GM18511 (cell line): ENCODE data around the gene TINAG.
"Not testable (repeated sequence)": the region's sequence is repeated elsewhere in the genome, so short reads cannot be mapped to it uniquely, and the experiment has no call there.

ENCODE experiments used
- ATAC-seq: cut with Tn5 transposase; IDR thresholded peaks from one replicate; pipeline ENCODE4 v1.9.1; 2021; ENCODE audit warnings: mild to moderate bottlenecking, moderate library complexity; ENCODE audit not compliant: unreplicated experiment

The TINAG gene

DNA sequence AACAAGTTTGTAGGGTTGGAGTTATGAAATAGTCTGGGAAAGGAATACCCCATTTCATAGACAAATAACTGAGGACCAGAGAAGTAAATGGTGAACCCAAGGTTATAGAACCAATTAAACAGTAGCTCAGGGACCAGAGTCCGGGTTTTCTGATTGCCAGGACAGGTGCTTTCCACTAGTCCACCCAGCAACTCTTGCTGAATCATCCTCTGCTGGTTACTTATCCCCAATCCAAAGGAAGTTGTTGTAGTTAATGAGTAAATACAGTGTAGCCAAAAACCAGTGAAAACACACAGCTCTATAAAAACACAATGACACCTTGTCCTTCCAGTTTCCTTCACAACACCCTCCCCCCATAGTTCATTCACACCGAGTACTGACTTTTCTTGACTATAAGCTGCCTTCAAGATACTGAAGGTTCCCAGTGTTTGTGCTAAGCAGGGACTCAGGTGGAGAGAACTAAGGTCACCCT, 766 bp upstream of the TINAG start:
- peak; percentile 71 for ATAC-seq

DNA sequence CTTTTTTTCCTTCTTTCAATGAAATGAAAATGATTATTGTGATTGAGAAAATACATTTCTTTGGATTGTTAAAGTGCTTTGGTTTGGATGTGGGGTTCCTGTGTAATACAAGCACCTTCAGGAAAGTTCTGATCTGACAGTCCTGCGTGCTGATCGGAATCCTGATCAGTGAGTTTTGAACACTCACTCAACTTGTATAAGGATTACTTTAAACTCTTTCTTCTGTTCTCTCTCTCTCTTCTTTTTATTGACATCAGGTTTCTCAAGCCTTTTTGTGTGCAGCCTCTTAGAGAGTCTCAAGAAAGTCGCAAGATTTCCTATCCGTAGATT, 710 bp downstream of the TINAG start:
- ATAC-seq = no peak

DNA sequence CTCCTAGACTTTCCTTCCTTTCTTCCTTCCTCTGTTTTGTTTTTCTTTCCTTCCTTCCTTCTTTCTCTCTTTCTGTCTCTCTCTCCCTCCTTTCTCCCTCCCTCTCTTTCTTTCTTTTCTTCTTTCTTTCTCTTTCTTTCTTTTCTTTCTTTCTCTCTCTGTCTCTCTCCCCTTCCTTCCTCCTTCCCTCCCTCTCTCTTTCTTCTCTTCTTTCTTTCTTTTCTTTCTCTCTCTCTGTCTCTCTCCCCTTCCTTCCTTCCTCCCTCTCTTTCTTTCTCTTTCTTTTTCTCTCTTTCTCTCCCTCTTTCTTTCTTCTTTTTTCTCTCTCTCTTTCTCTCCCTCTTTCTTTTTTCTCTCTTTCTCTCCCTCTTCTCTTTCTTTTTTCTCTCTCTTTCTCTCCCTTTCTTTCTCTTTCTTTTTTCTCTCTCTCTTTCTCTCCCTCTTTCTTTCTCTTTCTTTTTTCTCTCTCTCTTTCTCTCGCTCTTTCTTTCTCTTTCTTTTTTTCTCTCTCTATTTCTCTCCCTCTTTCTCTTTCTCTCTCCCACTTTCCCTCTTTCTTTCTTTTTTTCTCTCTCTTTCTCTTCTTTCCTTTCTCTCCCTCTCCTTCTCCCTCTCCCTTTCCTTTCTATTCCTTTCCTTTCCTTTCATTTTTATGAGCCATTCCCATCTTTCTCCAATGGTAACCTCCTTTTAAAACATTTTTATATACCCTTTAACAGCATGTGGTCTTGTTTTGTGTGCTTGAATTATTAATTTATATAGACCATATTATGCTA, 2.3 kb downstream of the TINAG start:
- no peak for ATAC-seq

DNA sequence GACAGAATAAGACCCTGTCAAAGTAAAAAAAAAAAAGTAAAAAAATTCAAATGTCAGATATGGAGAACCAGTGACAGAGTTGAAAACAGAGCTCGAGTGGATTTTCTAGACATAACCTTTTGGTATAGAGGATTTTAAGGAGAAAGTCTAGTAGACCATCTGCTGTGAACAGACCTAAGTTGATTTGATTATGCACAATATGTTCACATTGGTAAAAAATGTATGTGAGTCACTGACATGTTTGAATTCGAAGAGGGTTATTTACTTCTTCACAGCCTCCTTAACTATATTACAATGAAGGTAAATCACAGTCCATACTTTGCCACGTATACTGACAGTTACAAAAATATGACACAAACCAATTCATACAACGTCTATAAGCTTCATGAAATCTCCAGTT, 7.4 kb downstream of the TINAG start:
- ATAC-seq = no peak

DNA sequence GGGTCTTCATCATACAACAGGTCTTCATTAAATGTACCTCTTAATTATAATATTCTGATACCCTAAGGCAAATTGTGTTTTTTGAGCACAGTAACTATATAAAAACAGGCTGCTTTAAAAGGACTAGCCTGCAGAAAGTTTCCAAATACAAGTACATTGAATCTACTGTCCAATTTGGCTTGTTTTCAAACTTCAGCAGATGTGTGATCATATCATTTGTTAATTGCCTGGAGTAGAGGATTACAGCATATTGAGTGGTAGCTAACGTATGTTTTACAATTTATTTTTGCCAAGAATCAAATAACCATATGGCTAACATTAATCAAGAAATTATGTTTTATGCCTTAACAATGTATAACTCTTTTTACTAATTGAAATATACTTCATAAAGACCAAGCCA, 12.6 kb downstream of the TINAG start:
- ATAC-seq = no peak

DNA sequence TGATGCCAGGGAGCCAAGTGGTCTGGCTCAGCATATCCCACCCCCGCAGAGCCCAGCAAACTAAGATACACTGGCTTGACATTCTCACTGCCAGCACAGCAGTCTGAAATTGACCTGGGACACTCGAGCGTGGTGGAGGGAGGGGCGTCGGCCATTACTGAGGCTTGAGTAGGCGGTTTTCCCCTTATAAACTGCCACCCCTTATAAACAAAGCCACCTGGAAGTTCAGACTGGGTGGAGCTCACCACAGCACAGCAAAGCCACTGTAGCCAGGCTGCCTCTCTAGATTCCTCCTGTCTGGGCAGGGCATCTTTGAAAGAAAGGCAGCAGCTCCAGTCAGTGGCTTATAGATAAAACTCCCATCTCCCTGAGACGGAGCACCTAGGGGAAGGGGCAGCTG, 19.4 kb downstream of the TINAG start:
- ATAC-seq = no peak

DNA sequence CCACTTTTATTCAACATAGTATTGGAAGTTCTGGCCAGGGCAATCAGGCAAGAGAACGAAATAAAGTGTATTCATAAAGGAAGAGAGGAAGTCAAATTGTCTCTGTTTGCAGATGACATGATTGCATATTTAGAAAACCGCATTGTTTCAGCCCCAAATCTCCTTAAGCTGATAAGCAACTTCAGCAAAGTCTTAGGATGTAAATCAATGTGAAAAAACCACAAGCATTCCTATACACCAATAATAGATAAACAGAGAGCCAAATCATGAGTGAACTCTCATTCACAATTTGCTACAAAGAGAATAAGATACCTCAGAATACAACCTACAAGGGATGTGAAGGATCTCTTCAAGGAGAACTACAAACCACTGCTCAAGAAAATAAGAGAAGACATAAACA, 23.3 kb downstream of the TINAG start:
- ATAC-seq = not testable (repeated sequence)

DNA sequence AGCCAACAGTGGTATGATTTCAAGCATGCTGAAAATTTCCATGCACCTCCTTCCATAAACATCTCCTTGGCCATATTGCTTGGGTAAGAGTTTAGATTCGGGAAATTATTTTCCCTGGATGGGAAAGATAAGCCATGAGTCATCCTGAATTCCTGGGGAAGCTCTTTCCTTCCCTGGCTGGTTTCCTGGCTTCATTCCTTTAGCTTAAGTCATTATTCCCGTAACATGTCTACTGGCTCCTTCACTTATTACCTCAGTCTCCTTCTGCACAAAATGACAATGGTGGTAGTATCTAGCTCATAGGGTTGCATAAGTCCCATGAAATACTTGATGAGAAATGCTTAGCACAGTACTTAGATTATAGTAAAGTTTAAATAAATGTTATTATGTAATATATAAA, 27.6 kb downstream of the TINAG start:
- no peak for ATAC-seq

DNA sequence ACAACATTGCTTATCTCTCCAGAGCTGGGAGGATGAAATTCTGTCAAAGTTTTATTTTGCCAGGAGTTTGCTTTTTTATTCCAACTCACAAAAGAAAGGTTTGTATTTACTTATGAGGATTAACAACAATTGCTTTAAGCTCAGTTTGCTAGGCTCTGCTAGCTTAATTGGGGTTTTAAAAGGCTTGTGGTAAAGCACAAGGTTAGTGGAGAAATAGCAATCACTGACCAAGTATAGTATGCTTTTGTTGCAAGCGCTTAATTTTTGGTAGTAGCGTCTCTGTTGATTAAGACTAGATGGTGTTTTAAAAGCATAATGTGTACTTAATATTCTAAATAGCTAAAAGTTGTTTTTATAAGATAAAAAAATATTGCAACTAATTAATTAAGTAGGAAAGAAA, 45.7 kb downstream of the TINAG start:
- no peak for ATAC-seq

DNA sequence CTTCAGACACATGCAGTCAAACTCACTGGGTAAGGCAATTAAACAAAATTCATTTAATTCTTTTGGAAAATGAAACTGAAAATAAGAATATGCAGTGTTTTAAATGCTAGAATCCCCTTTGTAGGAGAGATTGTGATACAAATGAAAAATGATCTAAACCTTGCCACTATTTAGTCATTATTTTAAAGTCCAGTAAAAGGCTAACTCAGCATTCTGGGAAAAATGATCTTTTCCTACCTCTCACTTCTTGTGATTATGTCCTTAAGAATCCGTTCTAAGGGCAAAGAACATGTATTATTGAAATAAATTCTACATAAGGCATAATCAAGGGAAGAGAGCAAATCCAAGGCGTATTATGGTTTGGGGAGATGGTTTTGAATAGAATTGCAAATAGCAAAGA, 46.4 kb downstream of the TINAG start:
- ATAC-seq = no peak

DNA sequence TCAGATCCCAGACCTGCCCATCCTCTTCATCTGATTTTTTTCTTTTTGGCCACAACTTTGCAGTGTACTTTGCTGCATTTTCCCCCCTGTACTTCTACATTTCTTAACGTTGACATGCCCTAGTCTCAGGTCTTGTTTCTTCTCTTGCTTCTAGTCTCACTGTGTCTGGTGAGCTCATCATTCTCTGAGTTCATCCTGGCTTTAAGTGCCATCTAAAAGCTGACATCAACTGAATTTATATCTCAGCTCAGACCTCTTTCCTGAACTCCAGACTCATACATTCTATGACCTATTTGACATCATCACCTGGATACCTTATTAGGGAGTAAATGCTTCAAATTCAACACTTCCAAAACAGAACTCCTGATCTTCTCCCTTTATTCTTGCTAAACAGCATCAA, 48.9 kb downstream of the TINAG start:
- no peak for ATAC-seq

DNA sequence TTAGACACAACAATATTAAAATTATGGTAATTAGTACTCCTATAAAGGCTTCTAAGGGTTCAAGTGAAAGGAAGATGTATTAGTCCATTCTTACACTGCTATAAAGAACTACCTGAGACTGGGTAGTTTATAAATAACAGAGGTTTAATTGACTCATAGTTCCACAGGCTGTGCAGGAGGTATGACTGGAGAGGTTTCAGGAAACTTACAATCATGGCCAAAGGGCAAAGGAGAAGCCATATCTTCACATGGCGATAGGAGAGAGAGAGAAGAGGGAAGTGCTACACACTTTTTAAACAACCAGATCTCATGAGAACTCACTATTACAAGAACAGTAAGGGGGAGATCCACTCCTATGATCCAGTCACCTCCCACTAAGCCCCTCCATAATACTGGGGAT, 52.9 kb downstream of the TINAG start:
- ATAC-seq = no peak

DNA sequence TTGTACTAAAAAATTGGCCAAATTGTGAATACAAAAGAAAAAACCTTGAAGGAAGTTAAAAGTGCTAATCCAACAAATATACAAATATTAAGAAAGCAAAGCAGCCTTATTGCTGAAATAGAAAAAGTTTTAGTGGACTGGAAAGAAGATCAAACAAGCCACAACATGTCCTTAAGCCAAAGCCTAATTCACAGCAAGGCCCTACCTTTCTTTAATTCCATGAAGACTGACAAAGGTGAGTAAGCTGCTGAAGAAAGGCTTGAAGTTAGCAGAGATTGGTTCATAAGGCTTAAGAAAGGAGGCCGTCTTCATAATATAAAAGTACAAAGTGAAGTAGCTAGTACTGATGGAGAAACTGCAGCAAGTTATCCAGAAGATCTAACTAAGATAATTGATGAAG, 53.5 kb downstream of the TINAG start:
- no peak for ATAC-seq

DNA sequence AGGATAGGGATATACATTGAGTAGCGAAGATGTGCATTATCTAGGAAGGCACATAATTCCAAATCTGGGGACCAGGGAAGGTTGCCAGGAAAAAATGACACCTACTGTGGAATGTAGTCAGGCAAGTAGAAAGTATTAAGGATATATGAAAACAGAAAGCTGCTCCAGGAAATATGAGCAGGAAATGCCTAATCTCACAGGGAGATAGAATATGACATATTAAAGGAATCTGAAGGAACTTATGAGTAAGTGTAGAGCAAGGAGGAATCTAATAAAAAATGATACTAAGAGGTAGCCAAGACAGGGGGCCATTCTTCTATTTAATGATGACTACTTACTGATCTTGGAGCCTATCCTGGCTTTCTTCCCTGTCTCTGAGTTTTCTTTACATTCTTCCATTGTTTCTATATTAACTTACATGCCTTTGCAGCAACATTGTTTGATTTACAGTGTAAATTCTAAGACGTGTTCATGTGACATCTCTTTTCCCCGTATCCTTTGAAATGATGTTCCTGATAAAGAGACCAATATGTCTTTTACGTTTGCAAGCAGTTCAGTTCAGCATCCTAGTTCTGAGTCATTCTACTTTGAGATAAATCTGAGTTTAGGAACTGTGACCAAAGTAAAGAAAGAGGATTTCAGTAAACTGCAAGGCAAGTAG, 58.6 kb downstream of the TINAG start:
- ATAC-seq = no peak

DNA sequence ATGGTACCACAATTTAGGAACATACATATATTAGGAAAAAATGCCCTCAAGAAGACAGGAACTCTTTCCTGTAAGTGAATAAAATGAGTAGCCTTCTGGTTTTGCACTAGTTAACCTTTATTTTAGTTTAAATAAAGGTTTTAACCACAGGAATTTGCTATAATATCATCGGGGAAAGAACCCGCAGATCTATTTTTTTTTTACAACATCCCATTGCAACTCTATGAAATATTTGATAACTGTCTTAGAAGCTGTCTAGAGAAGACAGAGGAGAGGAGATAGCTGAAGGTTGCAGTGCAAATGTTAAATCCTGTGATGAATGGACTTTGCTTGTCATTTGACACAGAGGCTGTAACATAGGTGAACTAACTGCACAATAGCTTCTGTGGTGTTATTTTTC, 69.5 kb downstream of the TINAG start:
- no peak for ATAC-seq

DNA sequence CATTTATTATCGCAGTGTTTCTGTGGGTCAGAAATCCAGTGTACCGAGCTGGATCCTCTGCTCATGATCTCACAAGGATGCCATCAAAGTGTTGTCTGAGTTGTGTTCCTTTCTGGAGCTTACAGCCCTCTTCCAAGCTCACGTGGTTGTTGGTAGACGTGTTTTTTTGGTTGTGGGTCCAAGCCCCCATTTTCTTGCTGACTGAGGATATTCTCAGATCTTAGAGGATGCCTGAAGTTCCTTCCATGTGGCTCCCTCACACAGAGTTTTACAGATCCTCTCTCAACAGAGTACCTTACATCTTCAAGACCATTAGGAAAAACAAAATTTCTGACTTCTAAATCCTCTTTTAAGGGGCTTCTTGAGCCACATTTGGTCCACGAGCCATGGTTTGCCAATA, 78.1 kb downstream of the TINAG start:
- ATAC-seq = no peak

DNA sequence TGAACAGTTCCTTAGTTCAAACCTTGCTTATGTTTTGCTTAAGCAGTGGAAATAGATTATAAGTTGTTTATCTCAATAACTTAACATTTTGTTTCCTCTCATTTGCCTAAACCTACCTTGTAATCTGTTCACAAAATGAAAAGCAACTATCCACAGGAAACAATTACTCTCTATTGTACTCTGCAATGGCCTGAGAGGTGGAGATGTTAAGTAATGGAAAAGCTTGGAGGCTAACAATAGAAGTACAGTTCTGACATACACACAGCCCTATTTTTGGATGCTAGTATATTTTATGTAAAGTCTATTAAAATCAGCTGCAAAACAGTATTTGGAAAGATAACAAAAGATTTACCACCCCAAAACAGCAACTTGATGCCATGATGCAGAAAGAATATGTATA, 82.1 kb downstream of the TINAG start:
- ATAC-seq = peak; percentile 67

DNA sequence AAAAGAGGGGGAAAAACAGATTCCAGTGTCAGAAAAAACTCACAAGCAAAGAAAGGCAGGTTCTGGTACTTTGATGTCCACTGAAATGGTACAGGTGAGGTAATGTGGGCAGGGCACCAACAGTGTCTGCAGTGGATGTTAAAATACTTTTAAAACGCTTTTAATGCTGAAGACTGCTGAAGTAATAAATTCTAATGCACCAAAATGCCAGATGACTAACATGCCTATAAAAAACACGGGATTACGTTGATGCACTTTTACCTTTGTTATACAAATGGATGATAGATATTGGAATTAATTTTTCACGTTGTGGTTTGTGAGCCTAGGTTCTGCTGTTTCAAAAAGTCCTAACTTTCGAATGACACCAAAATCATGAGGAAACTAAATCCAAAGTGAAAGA, 83.3 kb downstream of the TINAG start:
- ATAC-seq = no peak

DNA sequence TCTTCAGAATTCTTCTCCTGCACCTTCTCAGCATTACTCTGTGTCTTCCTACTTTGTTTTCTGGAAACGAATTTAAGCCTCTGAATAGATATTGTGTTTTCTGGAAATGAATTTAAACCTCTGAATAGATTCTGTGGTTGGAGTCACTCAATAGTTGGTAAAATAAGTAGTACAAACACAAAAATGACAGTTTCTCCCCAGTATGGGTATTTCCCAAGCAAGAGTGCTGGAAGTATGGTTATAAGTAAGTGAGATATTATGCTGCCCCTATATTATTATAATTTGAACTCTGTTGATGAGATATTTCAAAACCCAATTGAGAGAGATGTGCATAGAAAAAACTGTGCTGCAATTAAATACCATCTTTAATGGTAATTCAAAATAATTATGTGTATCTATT, 94.9 kb downstream of the TINAG start:
- peak; percentile 54 for ATAC-seq

DNA sequence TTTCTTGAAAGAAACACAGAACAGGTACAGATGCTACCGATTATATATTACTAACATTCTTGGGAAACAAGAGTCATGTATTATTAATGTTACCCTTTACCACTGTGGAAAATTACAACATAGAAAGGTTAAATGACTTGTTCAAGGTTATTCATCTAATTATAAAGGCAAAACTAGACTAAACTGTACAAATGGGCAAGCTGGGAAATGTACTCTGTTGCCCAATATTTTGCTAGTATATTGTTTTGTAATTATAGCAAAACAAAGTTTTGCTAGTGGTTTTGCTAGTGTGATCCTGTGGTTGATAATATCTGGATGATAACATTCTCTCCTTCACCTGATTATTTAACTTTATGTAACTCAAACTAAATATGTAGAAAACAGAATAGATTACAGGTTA, 96.5 kb downstream of the TINAG start:
- ATAC-seq = no peak

DNA sequence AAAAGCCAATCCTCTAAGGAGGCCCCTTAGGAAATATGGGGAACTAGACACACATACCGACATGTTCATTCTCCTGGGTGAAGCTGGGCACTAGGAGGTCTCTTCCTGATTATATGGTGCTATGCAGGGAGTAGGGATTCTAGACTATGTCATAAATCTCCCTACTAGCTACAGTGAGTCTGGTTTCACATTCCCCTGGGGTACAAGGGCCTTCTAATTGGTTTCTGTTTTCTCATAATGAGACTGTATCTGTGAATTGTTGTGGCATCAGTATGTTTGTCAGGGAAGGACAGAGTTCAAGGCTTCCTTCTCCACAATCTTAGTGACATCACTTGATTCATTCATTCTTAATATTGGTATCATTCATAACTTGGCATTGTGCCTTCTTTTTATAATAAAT, 103.5 kb downstream of the TINAG start:
- peak; percentile 64 for ATAC-seq

DNA sequence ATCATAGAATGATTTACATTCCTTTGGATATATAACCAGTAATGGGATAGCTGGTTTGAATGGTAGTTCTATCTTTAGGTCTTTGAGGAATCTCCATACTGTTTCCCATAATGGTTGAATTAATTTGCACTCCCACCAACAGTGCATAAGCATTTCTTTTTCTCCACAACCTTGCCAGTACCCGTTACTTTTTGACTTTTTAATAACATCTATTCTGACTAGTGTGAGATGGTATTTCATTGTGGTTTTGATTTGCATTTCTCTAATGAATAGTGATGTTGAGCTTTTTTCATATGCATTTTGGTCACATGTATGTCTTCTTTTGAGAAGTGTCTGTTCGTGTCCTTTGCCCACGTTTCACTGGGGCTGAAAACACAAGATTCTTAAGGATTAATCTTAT, 107.3 kb downstream of the TINAG start:
- ATAC-seq = no peak

DNA sequence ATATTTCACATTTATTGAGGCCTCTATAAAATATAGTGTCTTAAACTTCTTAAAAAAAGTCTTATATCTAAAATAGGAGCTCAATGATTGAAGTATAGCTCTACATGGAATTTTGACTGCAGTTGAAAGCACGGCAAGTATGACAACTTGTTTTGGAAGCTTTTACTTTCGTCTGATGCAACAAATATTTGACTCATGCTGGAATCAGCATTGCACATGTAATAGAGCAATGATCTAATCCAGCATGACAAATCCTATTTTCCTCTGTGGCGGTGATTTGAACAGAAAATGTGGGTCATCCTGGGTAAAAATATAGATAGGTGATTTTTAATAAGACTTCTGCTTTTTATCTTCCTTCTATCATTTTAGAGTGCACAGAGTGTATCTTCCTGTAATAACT, 111.6 kb downstream of the TINAG start:
- no peak for ATAC-seq
